NCI-H345 (cell line): ENCODE data around the gene TCEAL4.
"Not testable (repeated sequence)": the region's sequence is repeated elsewhere in the genome, so short reads cannot be mapped to it uniquely, and the experiment has no call there.

Experiments
- DNase-seq: peaks from one replicate; lab custom pipeline; 2025; lab: John Stamatoyannopoulos, UW

Gene TCEAL4

DNA sequence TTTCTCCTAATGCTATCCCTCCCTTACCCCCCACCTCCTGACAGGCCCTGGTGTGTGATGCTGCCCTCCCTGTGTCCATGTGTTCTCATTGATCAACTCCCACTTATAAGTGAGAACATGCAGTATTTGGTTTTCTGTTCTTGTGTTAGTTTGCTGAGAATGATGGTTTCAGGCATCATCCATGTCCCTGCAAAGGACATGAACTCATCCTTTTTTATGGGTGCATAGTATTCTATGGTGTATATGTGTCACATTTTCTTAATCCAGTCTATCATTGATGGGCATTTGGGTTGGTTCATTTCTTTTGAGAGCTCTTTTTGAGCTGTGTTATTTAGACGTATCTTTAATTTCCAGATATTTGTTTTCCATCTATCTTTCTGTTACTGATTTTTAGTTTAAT lies 7.0 kb downstream of the TCEAL4 start:
- not testable (repeated sequence) for DNase-seq

DNA sequence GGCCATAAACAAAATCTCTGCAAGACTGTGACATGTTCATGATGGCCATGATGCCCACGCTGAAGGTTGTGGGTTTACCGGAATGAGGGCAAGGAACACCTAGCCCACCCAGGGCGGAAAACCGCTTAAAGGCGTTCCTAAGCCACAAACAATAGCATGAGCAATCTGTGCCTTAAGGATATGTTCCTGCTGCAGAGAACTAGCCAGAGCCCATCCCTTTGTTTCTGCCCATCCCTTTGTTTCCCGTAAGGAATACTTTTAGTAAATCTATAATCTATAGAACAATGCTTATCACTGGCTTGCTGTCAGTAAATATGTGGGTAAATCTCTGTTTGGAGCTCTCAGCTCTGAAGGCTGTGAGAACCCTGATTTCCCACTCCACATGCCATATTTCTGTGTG lies 9.9 kb downstream of the TCEAL4 start:
- DNase-seq = not testable (repeated sequence)

DNA sequence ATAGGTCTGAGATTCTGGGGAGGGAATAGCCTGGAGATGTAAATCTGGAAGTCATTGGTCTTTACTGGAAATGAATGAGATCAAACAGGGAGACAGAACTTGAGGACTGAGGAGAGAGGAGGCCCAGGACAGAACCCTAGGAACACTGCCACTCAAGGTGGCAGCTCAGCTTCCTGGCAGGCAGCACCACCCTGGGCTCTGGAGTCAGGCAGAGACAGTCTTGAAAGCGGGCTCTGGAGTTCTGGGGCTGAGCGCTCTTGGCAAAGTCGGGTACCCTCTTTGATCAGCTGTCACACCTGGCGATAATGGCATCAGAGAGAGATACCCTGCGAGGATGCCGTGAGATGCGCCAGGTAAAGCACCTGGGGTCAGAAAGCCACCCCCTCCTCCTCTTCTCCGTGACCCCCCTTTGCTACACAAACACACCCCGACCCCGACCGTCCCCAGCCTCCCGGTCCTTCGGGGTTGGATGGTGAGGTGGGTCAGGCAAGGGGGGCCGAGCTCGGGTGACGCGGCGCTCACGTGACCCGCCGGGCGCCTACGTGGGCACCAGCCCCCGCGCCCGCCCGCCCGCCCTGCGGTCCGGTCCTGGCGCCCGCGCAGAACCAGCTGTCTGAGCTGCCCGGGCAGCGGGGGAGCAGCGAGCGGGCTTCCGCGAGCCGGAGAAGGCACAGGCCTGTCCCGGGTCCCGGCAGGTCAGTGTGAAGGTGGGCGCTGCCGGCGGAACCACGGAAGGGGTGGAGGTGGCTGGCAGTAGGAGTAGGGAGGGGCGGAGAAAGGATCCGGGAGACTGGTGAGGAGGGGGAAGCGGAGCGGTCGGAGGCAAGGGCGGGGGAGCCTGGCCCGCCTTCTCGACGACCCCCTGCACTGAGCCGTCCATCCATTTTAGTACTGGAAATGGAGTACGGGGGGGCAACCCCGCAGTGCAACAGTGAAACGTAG lies 22.3 kb downstream of the TCEAL4 start, which contains the start of gene TCEAL3:
Gene TCEAL3, plus strand, starts transcription at position 600 of the 942 bp plus-strand sequence. CDS start 1,102 bp downstream, outside the sequence.
- peak; percentile 59 for DNase-seq

DNA sequence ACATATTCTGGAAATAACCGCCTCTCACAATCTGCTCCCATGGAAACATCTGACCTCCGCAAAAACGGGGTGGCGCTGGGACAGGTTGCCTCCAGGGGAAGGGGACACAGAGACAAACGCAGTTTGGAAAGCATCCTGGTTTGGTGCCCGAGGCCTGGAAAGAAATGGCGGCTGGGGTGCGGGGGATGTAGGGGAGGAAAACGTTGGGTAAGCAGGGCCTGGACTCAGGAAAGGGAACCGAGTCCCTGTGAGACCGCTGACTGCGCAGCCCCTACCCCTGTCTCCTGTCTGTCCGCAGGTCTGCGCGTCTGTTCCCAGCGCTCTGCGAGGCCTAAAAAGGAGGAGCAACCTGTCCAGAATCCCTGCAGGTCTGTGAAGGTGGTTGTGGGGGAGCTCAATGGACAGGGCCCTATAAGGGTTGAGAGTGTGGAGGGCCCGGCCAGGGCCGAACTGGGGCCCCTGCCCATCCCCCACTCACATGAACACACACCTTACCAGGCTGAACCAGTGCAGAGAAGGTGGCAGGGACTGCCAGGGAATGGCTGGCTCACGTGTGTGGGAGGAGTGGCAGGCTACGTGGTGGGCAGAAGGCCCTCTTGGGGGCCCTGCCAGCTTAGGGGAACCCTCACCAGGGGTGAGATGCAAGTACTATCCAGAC lies 23.1 kb downstream of the TCEAL4 start:
- no peak for DNase-seq

DNA sequence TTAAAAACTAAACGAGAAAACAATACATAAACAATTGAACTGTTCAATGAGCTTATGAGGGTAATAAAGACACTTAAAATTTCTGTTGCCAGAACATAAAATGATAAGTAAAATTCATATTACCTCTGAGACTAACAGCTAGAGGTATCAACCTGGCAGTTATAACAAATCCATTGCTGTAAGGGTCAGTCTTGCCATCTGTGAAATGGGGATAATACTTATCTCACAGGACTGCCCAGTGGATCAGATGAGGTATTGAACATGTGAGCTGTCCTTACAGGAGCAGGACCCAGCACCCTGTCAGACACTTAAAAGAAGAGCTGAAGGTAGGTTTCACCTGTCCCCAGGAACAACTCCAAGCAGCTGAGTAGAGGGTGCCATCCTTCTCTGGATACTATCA lies 25.0 kb downstream of the TCEAL4 start:
- no peak for DNase-seq

DNA sequence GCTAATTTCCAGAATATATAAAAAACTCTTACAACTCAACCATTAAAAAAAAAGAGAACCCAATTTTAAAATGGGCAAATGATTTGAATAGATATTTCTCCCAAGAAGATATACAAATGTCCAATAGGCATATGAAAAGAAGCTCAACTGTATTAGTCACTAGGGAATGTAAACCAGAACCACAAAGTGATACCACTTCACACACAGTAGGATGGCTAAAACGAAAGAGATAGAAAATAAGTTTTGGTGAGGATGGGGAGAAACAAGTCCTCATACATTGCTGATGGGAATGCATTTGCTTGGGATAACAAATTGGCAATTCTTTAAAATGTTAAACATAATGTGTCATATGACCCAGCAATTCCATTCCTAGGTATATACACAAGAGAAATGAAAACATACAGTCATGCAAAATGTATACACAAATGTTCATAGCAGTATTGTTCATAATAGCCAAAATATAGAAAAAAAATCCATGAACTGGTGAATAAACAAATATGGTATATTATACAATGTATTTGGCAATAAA lies 28.1 kb downstream of the TCEAL4 start:
- no peak for DNase-seq

DNA sequence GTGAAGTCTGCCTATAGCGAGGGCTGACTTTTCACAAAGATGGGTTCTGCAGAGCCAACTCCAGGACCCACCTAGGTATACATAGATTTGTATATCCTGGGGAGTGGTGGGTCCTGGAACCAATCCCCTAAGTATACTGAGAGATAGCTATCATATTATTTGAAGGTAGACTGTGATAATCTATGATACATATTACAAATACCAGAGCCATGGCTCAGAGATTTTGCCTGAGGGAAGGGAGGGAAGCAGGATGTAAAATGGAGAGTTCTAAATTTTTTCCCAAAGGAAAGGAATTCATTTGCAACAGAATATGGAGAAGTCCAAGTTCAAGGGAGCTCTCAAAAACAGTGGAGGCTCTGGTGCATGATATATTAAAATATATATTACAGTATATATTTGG lies 29.7 kb downstream of the TCEAL4 start:
- no peak for DNase-seq

DNA sequence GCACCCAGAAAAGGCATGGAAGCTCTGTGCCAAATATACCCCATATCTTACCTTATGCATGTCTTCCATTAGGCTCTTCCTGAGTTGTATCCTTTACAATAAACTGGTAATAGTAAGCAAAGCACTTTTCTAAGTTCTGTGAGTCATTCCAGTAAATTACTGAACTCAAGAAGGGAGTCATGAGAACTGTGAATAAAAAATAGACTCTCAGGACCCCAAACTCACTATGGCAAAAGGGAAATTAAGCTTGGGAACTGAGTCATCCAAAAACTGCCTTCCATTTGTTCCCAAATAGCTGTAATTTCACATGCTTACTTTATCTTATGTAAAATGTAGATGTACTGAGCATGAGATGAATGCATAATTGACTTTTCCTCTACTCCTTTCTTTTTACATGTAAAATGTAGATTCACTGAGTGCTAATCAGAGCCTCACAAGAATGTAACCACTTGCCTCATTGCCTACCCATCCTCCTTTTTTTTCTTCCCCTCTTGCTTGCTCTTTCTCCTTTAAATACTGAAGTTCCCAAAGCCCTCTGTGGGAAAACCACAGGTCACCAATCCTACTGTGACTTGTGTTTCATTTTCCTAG lies 30.6 kb downstream of the TCEAL4 start:
- no peak for DNase-seq

DNA sequence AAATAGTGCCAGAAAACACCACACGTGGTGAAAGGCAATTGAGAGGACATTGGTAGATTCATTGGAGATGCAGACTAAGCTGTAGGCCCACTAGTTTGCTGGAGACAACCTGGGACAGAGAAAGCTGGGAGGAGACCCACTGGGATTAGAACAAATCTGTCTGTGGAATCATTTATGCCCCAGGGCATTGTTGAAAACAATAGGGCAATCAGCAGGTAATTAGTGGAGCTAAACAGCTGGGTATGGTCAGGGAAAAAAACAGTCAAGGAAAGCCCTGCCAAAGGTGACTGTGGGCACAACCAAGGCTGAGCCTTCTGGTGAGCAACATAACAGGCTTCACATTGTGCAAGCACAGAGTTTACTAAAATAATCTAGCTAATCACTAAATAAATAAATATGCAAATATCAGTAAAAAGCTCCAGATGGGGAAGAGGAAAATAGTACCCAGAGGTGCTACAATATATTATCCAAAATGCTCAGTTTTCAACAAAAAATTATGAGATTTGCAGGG lies 31.4 kb downstream of the TCEAL4 start:
- no peak for DNase-seq

DNA sequence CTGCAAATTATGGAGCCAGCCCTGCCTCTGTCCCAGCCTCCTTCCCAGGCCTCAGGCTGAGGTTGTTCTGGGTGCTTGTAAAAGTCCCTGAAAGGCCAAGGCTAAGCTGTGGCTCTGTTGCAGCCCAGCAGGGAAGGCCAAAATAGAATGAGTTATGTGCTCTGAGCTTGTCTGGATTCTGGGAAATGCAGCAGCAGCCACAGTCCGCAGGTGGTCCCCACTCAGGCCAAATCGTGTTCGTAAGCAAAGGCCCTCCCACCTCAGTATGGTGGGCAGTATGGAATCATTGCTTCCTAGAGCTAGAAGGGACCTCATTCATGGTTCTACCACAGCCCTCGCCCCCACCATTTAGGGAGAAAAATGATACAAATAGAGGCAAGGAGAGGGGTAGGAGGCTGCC lies 38.8 kb downstream of the TCEAL4 start:
- DNase-seq = no peak

DNA sequence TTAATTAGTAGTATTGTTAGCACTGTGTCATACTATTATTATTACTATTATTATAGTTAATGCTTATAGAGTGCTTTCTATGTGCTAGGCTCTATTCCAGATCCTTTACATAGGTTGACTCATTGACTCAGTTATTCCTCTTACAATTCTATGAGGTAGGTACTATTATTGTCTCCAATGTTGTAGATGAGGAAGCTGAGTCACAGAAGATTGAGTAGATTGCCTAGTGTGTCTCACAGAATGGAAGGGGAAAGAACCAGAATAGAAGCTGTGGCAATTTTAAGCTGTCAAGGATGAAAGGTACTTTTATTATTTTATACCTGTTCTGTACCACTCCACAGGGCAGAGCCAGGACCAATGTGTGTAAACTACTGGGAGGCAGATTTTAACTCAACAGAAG lies 41.5 kb downstream of the TCEAL4 start:
- no peak for DNase-seq

DNA sequence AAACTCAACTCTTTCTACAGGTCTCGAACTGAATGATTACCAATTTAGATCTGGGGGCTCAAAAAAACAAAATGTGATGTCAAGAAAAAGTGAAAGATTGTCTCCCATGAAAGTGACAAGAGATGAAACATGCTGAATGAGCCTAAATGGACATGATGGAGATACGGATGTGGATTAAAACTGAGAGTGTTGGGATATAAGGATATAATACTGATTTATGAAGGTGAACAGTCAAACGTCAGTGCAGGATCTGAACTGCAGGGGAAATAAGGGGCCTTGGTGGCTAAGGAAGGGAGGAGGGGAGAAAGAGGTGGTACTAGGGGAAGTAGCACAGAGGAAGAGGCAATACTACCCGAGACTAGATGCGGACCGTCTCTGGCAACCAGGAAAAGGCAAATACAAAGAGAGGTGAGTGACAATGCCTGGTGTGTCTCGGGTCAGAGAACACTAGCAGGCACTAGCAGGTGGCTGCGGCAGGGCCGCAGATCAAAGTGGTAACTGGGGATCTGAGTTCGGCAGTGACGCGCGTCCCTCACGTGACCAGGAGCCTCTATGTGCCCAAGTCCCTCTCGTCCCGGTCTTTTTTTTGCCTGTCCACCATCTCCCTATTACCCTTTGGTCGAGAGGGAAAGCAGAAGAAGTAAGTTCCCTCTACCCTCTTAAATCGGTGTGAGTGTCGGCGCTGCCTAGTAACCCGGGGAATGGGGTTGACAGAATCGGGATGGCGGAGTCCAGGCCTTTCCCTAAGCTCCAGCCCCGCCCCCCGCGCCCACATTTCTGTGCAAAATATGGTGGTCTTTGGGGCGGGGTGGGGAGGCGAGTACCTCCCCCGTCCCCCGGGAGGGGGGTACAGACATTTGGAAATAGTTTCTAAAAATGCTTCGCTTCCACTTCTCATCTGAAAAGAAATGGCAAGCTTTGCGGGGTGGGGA lies 43.3 kb downstream of the TCEAL4 start, which contains the start of gene TCEAL1:
Gene TCEAL1, plus strand, starts transcription at position 590 of the 932 bp plus-strand sequence. CDS start 942 bp downstream, outside the sequence.
- DNase-seq = peak; percentile 50

DNA sequence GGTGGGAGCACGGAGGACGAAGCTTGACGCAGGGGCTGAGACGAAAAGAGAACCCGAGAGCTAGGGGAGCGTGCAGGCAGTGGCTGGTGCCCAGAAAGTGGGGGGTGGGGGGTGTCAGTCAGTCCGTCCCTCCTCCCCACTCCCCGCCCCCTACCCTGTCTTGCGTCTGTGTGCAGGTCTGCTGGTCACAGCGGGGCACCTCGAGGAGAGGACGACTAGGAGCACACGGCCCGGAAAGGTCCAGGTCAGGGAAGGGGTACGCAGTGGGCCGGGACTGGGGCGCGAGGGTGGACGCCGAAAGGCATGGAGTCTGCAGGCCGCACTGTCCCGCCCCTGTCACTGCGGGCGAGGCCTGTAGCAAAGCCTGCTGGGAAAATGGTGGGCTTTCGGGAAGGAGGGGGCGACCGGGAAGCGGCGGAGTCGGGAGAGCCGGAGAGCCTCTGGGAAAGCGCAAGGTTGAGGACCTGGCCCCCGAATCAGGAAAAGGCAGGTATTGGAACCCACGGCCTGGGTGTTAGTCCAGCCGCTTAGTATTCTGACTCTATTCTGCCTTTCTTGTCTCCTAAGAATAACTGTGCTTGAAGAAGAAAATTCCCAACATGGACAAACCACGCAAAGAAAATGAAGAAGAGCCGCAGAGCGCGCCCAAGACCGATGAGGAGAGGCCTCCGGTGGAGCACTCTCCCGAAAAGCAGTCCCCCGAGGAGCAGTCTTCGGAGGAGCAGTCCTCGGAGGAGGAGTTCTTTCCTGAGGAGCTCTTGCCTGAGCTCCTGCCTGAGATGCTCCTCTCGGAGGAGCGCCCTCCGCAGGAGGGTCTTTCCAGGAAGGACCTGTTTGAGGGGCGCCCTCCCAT lies 44.2 kb downstream of the TCEAL4 start:
- peak; percentile 73 for DNase-seq

DNA sequence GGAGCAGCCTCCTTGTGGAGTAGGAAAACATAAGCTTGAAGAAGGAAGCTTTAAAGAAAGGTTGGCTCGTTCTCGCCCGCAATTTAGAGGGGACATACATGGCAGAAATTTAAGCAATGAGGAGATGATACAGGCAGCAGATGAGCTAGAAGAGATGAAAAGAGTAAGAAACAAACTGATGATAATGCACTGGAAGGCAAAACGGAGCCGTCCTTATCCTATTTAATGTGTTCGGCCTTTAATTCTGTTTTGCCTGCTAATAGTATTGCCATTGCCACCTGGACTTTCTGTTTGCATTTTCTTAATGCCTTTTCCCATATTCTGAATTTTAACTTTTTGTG lies 44.8 kb downstream of the TCEAL4 start:
- DNase-seq = no peak

DNA sequence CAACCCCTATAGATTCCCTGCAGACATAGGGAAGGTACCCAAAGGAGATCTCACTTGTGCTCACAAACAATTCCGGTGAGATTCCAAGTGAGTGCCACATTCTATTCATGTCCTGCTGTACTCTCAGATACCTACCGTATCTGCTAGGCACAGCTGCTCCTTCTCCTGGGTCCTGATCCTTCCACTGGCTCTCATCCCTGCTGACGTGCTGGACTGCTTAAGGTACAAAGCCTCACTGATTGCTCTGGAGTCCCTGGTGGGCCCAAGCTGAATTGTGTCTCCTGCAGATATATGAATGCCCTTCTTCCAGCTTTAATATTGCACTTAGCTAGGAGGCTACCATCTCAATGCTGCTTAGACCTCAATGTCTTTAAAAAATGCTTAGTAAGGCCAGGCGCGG lies 45.8 kb downstream of the TCEAL4 start:
- DNase-seq = no peak

DNA sequence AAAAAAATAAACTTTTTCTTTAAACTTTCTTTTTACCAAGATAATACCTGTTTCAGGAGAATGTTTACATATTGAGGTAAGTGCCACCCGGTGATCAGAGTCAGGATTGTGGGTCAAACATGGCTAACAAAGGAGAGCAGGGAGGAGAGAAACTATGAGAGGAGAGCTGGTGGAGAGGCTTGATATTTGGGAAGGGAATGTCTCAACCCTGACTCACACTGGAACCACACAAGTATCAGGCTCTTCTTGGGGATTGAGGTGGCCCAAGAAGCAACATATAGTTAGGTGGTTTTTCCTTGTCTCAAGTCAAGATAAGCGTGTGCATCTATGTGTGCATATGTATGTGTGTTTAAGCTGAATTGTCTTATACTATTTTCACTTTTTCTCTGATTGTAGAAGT lies 50.1 kb downstream of the TCEAL4 start:
- DNase-seq = no peak
